Body of pancreas (tissue), 4 donors: ENCODE data around the gene RNF113B. TPM values are rescaled to one million over a fixed set of nuclear protein-coding genes. Genes with fewer than 3 reads are reported as not detected.

Experiments
- ATAC-seq: fragments of 150-250 bp; one replicate; pipeline ENCODE4 v1.9.1; 2016
- DNase-seq, 4 donors: peaks; one replicate each; pipeline ENCODE4 v3.0.0-alpha.2; 2019
- H3K27ac ChIP-seq, 4 donors: fragments of 200-600 bp; sonication (generic); 1 replicate in 3 of 4; 2 replicates in 1 of 4; pipeline versions ENCODE4 v1.5.1 to v1.6.1; 2016 to 2019; ENCODE audit warnings: mild to moderate bottlenecking in 1 of 4, mixed read lengths in 1 of 4, moderate library complexity in 1 of 4
- H3K27me3 ChIP-seq, 2 donors: fragments of 200-600 bp; sonication (generic); one replicate each; pipeline ENCODE4 v1.6.0; 2016; ENCODE audit warnings: mild to moderate bottlenecking in 1 of 2
- H3K36me3 ChIP-seq, 2 donors: fragments of 200-600 bp; sonication (generic); replicated peaks in 1 of 2; 2 replicates each; pipeline ENCODE4 v1.5.1; 2016; ENCODE audit warnings: low read depth in 2 of 2; ENCODE audit not compliant: insufficient read depth in 1 of 2
- H3K4me1 ChIP-seq: fragments of 200-600 bp; sonication (generic); one replicate; pipeline ENCODE4 v1.6.0; 2016
- H3K4me3 ChIP-seq, 2 donors: fragments of 200-600 bp; sonication (generic); 1 replicate in 1 of 2; 2 replicates in 1 of 2; pipeline ENCODE4 v1.5.1; 2016 to 2019
- H3K9me3 ChIP-seq, 3 donors: fragments of 200-600 bp; sonication (generic); 1 replicate in 2 of 3; 2 replicates in 1 of 3; pipeline ENCODE4 v1.5.1; 2016
- CTCF ChIP-seq, 7 experiments: fragments of 450-650 bp in 4 of 7; fragments of 200-600 bp in 3 of 7; sonication (generic) in 3 of 7; IDR thresholded peaks; one replicate each; pipeline ENCODE4 v1.5.1; 2016 to 2019; ENCODE audit warnings: antibody characterized with exemption in 7 of 7
- POLR2A ChIP-seq, 3 donors: fragments of 450-650 bp; IDR thresholded peaks; one replicate each; pipeline ENCODE4 v1.6.1; 2016; ENCODE audit warnings: antibody characterized with exemption in 3 of 3, mild to moderate bottlenecking in 2 of 3
- WGBS, 2 donors: methylation state at CpG; one replicate each; pipeline ENCODE4 v1.1.5; 2017; 5-methylcytosine and 5-hydroxymethylcytosine counted together
- intact Hi-C: fragments of 100-400 bp; cut with DNase I; formaldehyde crosslinking; loops from one replicate; pipeline ENCODE4 v1.15.1; 2023
- total RNA-seq, 2 donors: library from RNA; depleted of rRNA; stranded (reverse); fragments of >200 nt; gene quantifications; one replicate each; pipeline ENCODE4 v1.1.0, GENCODE V29; 2016

Gene RNF113B
- total RNA-seq, 2 donors from 2014 or later: not detected

- peak; percentile 3 for ATAC-seq
Observed at GRCh38 chr13:98141509-98142379, 35.3 kb downstream of the RNF113B start.

GRCh38 chr13:98141091-98141490 is 36.0 kb downstream of the RNF113B start:
- no peak for DNase-seq
- peaks cover 29% of the 10 kb centered on the region for H3K4me1 ChIP-seq
- no peak for ATAC-seq
- intact Hi-C loops: loop anchor here (10.0 kb wide), 2 partner anchors 264 to 294 kb away; no protein-coding TSS in a partner anchor
- H3K4me3 ChIP-seq: no peak overlapping the region
- H3K9me3 ChIP-seq: no peaks in the 10 kb centered on the region
- 96% methylated on average over 7 of the region's 7 CpGs for WGBS, 2 donors
- H3K27ac ChIP-seq: no peak overlapping the region
- no peaks in the 10 kb centered on the region for H3K36me3 ChIP-seq
- TF ChIP-seq POLR2A (IDR thresholded peaks at IDR 0.05) (no peak), CTCF (IDR thresholded peaks at IDR 0.05) (no peak)
- H3K27me3 ChIP-seq: no peaks in the 10 kb centered on the region

More at GRCh38 chr13:98141509-98142379, 35.3 kb downstream of the RNF113B start:
- Histone ChIP-seq H3K27ac (peak overlapping the region; percentile 74 to 95 (median 90)), H3K4me3 (peak overlapping the region; percentile 40 to 92), H3K36me3 (no peaks in the 10 kb centered on the region), H3K9me3 (no peaks in the 10 kb centered on the region), H3K4me1 (peaks cover 36% of the 10 kb centered on the region), H3K27me3 (no peaks in the 10 kb centered on the region)
- WGBS, 2 donors: 27 to 46% methylated on average over 17 to 27 of the region's 27 CpGs
- intact Hi-C loops: loop anchor here (10.0 kb wide), 2 partner anchors 263 to 293 kb away; no protein-coding TSS in a partner anchor
- peak; percentile 48 to 54 (median 52) for DNase-seq
- TF ChIP-seq CTCF (IDR thresholded peaks at IDR 0.05) (no peak), POLR2A (IDR thresholded peaks at IDR 0.05) (no peak)

GRCh38 chr13:98134901-98135300 is 42.2 kb downstream of the RNF113B start:
- TF ChIP-seq CTCF (IDR thresholded peaks at IDR 0.05): no peak
- no peak for TF ChIP-seq POLR2A (IDR thresholded peaks at IDR 0.05)
- Histone ChIP-seq H3K27me3 (no peaks in the 10 kb centered on the region), H3K9me3 (no peaks in the 10 kb centered on the region), H3K4me3 (no peak overlapping the region), H3K4me1 (no peaks in the 10 kb centered on the region), H3K36me3 (no peaks in the 10 kb centered on the region), H3K27ac (no peak overlapping the region)
- ATAC-seq (no peak), DNase-seq (no peak)
- intact Hi-C loops: loop anchor here (10.0 kb wide), 1 partner anchor 270 kb away; no protein-coding TSS in a partner anchor
- WGBS, 2 donors: 94 to 100% methylated on average over 1 of the region's 1 CpG

GRCh38 chr13:98133946-98134345 is 43.1 kb downstream of the RNF113B start:
- 58 to 64% methylated on average over 3 of the region's 3 CpGs for WGBS, 2 donors
- ATAC-seq (no peak), DNase-seq (no peak)
- no peaks in the 10 kb centered on the region for H3K9me3 ChIP-seq
- H3K4me1 ChIP-seq: no peaks in the 10 kb centered on the region
- H3K4me3 ChIP-seq: no peak overlapping the region
- no peaks in the 10 kb centered on the region for H3K36me3 ChIP-seq
- intact Hi-C loops: loop anchor here (10.0 kb wide), 1 partner anchor 269 kb away; no protein-coding TSS in a partner anchor
- no peaks in the 10 kb centered on the region for H3K27me3 ChIP-seq
- TF ChIP-seq POLR2A (IDR thresholded peaks at IDR 0.05) (no peak), CTCF (IDR thresholded peaks at IDR 0.05) (no peak)
- H3K27ac ChIP-seq: no peak overlapping the region
